Measurements from ENCODE around the gene PEAK3. TPM values are rescaled to one million over a fixed set of nuclear protein-coding genes. Genes with fewer than 3 reads are reported as not detected.

PEAK3 gene
- 0.01 TPM for polyA plus RNA-seq (2013, experiment 1 of 2)
- polyA plus RNA-seq (2013, experiment 2 of 2) = 0.01 TPM

- H2BK120ac ChIP-seq (ENCODE audit: low read depth, low read length) = no peak within 1 kb of the TSS
- H3K23ac ChIP-seq (ENCODE audit: low read length) = no peak within 1 kb of the TSS
- peak within 1 kb of the TSS; percentile 48 for H3K4me2 ChIP-seq (ENCODE audit: low read length)
- DNase-seq = peak; percentile 81
- H2AK5ac ChIP-seq (ENCODE audit: low read length) = no peak within 1 kb of the TSS
- no peaks in the 10 kb centered on the region for H3K27me3 ChIP-seq (ENCODE audit: insufficient read depth, low read length, poor library complexity)
- peak within 1 kb of the TSS; percentile 5 for H3K18ac ChIP-seq (ENCODE audit: low read length)
- H2BK5ac ChIP-seq (ENCODE audit: low read length) = no peak within 1 kb of the TSS
- WGBS (ENCODE audit: extremely low coverage, insufficient coverage, low lambda C conversion rate) = no CpG with 5 or more reads among the region's 41 CpGs
- no peak within 1 kb of the TSS for H4K8ac ChIP-seq (ENCODE audit: low read depth, low read length)
- no peak within 1 kb of the TSS for H3K4ac ChIP-seq (ENCODE audit: low read depth, low read length)
- no peaks in the 10 kb centered on the region for H3K36me3 ChIP-seq (ENCODE audit: control insufficient read depth, insufficient read depth, low read length)
- no peak within 1 kb of the TSS for H3K4me3 ChIP-seq (ENCODE audit: low read length)
- H2BK15ac ChIP-seq (replicated peaks; ENCODE audit: low read depth) = no peak within 1 kb of the TSS
- no peaks in the 10 kb centered on the region for H3K4me1 ChIP-seq (ENCODE audit: control insufficient read depth, low read depth, low read length)
- H3K9ac ChIP-seq (ENCODE audit: low read length) = peak within 1 kb of the TSS; percentile 51
- H3K79me2 ChIP-seq (ENCODE audit: control insufficient read depth, insufficient read depth, low read length) = no peaks in the 10 kb centered on the region
- no peak within 1 kb of the TSS for H4K5ac ChIP-seq (ENCODE audit: low read length)
- H3K79me1 ChIP-seq (ENCODE audit: low read length) = no peaks in the 10 kb centered on the region
- H3K56ac ChIP-seq (ENCODE audit: low read length) = peak within 1 kb of the TSS; percentile 67
- H3K27ac ChIP-seq (ENCODE audit: low read depth, low read length) = no peak within 1 kb of the TSS
Observed at GRCh38 chr19:2282062-2282861, at the start of gene PEAK3. TSS of gene PEAK3 (minus strand) at chr19:2282175. CDS start at chr19:2280931, 1,244 bp downstream.

- Histone ChIP-seq H3K23ac (ENCODE audit: low read length) (no peak overlapping the region), H2BK5ac (ENCODE audit: low read length) (no peak overlapping the region), H3K4me3 (ENCODE audit: low read length) (no peak overlapping the region), H3K27me3 (ENCODE audit: insufficient read depth, low read length, poor library complexity) (no peaks in the 10 kb centered on the region), H3K79me2 (ENCODE audit: control insufficient read depth, insufficient read depth, low read length) (peaks cover 53% of the 10 kb centered on the region), H3K56ac (ENCODE audit: low read length) (peak overlapping the region; percentile 15), H3K4me1 (ENCODE audit: control insufficient read depth, low read depth, low read length) (peaks cover 2% of the 10 kb centered on the region), H2BK120ac (ENCODE audit: low read depth, low read length) (no peak overlapping the region), H4K8ac (ENCODE audit: low read depth, low read length) (no peak overlapping the region), H3K79me1 (ENCODE audit: low read length) (peaks cover 32% of the 10 kb centered on the region), H2BK15ac (replicated peaks; ENCODE audit: low read depth) (no peak overlapping the region), H3K18ac (ENCODE audit: low read length) (no peak overlapping the region), H3K36me3 (ENCODE audit: control insufficient read depth, insufficient read depth, low read length) (peaks cover 2% of the 10 kb centered on the region), H3K4me2 (ENCODE audit: low read length) (no peak overlapping the region), H4K5ac (ENCODE audit: low read length) (no peak overlapping the region), H3K9ac (ENCODE audit: low read length) (no peak overlapping the region), H3K4ac (ENCODE audit: low read depth, low read length) (no peak overlapping the region), H3K27ac (ENCODE audit: low read depth, low read length) (no peak overlapping the region), H2AK5ac (ENCODE audit: low read length) (no peak overlapping the region)
- WGBS (ENCODE audit: extremely low coverage, insufficient coverage, low lambda C conversion rate) = no CpG with 5 or more reads among the region's 20 CpGs
- DNase-seq = no peak
Observed at GRCh38 chr19:2330632-2331284, 48.8 kb upstream of the PEAK3 start.

- Histone ChIP-seq H4K5ac (ENCODE audit: low read length) (no peak overlapping the region), H2BK5ac (ENCODE audit: low read length) (no peak overlapping the region), H2BK15ac (replicated peaks; ENCODE audit: low read depth) (no peak overlapping the region), H3K4me2 (ENCODE audit: low read length) (no peak overlapping the region), H3K4me1 (ENCODE audit: control insufficient read depth, low read depth, low read length) (peaks cover 2% of the 10 kb centered on the region), H2BK120ac (ENCODE audit: low read depth, low read length) (no peak overlapping the region), H3K4me3 (ENCODE audit: low read length) (no peak overlapping the region), H3K36me3 (ENCODE audit: control insufficient read depth, insufficient read depth, low read length) (peaks cover 2% of the 10 kb centered on the region), H3K79me1 (ENCODE audit: low read length) (peaks cover 32% of the 10 kb centered on the region), H3K18ac (ENCODE audit: low read length) (no peak overlapping the region), H4K8ac (ENCODE audit: low read depth, low read length) (no peak overlapping the region), H2AK5ac (ENCODE audit: low read length) (no peak overlapping the region), H3K4ac (ENCODE audit: low read depth, low read length) (no peak overlapping the region), H3K79me2 (ENCODE audit: control insufficient read depth, insufficient read depth, low read length) (peaks cover 54% of the 10 kb centered on the region), H3K27me3 (ENCODE audit: insufficient read depth, low read length, poor library complexity) (no peaks in the 10 kb centered on the region), H3K23ac (ENCODE audit: low read length) (no peak overlapping the region), H3K9ac (ENCODE audit: low read length) (no peak overlapping the region), H3K27ac (ENCODE audit: low read depth, low read length) (no peak overlapping the region), H3K56ac (ENCODE audit: low read length) (no peak overlapping the region)
- no peak for DNase-seq
- no CpG with 5 or more reads among the region's 10 CpGs for WGBS (ENCODE audit: extremely low coverage, insufficient coverage, low lambda C conversion rate)
Observed at GRCh38 chr19:2330255-2330631, 48.3 kb upstream of the PEAK3 start.

- Histone ChIP-seq H3K27me3 (ENCODE audit: insufficient read depth, low read length, poor library complexity) (no peaks in the 10 kb centered on the region), H2BK15ac (replicated peaks; ENCODE audit: low read depth) (no peak overlapping the region), H3K36me3 (ENCODE audit: control insufficient read depth, insufficient read depth, low read length) (peaks cover 2% of the 10 kb centered on the region), H3K4me2 (ENCODE audit: low read length) (peak overlapping the region; percentile 77), H3K4me3 (ENCODE audit: low read length) (no peak overlapping the region), H2BK120ac (ENCODE audit: low read depth, low read length) (no peak overlapping the region), H3K56ac (ENCODE audit: low read length) (peak overlapping the region; percentile 97), H3K18ac (ENCODE audit: low read length) (no peak overlapping the region), H3K9ac (ENCODE audit: low read length) (peak overlapping the region; percentile 98), H3K4ac (ENCODE audit: low read depth, low read length) (no peak overlapping the region), H3K79me1 (ENCODE audit: low read length) (peaks cover 34% of the 10 kb centered on the region), H3K27ac (ENCODE audit: low read depth, low read length) (no peak overlapping the region), H3K79me2 (ENCODE audit: control insufficient read depth, insufficient read depth, low read length) (peaks cover 54% of the 10 kb centered on the region), H2BK5ac (ENCODE audit: low read length) (no peak overlapping the region), H4K8ac (ENCODE audit: low read depth, low read length) (no peak overlapping the region), H3K23ac (ENCODE audit: low read length) (no peak overlapping the region), H3K4me1 (ENCODE audit: control insufficient read depth, low read depth, low read length) (peaks cover 2% of the 10 kb centered on the region), H2AK5ac (ENCODE audit: low read length) (no peak overlapping the region), H4K5ac (ENCODE audit: low read length) (no peak overlapping the region)
- DNase-seq = no peak
- no CpG with 5 or more reads among the region's 13 CpGs for WGBS (ENCODE audit: extremely low coverage, insufficient coverage, low lambda C conversion rate)
Observed at GRCh38 chr19:2329501-2329916, 47.5 kb upstream of the PEAK3 start.

GRCh38 chr19:2329149-2329478, 47.1 kb upstream of the PEAK3 start:
- H2AK5ac ChIP-seq (ENCODE audit: low read length) = no peak overlapping the region
- WGBS (ENCODE audit: extremely low coverage, insufficient coverage, low lambda C conversion rate) = no CpG with 5 or more reads among the region's 16 CpGs
- H3K9ac ChIP-seq (ENCODE audit: low read length) = peak overlapping the region; percentile 98
- H3K79me2 ChIP-seq (ENCODE audit: control insufficient read depth, insufficient read depth, low read length) = peaks cover 54% of the 10 kb centered on the region
- peak overlapping the region; percentile 81 for H3K4ac ChIP-seq (ENCODE audit: low read depth, low read length)
- H3K4me3 ChIP-seq (ENCODE audit: low read length) = peak overlapping the region; percentile 99
- H4K8ac ChIP-seq (ENCODE audit: low read depth, low read length) = no peak overlapping the region
- H3K23ac ChIP-seq (ENCODE audit: low read length) = peak overlapping the region; percentile 99
- H2BK5ac ChIP-seq (ENCODE audit: low read length) = no peak overlapping the region
- peak overlapping the region; percentile 77 for H3K4me2 ChIP-seq (ENCODE audit: low read length)
- peaks cover 2% of the 10 kb centered on the region for H3K4me1 ChIP-seq (ENCODE audit: control insufficient read depth, low read depth, low read length)
- H3K27me3 ChIP-seq (ENCODE audit: insufficient read depth, low read length, poor library complexity) = no peaks in the 10 kb centered on the region
- H2BK15ac ChIP-seq (replicated peaks; ENCODE audit: low read depth) = no peak overlapping the region
- peak overlapping the region; percentile 63 for H3K18ac ChIP-seq (ENCODE audit: low read length)
- peak overlapping the region; percentile 97 for H3K56ac ChIP-seq (ENCODE audit: low read length)
- H4K5ac ChIP-seq (ENCODE audit: low read length) = no peak overlapping the region
- H2BK120ac ChIP-seq (ENCODE audit: low read depth, low read length) = no peak overlapping the region
- no peak for DNase-seq
- H3K36me3 ChIP-seq (ENCODE audit: control insufficient read depth, insufficient read depth, low read length) = peaks cover 2% of the 10 kb centered on the region
- H3K79me1 ChIP-seq (ENCODE audit: low read length) = peaks cover 31% of the 10 kb centered on the region
- H3K27ac ChIP-seq (ENCODE audit: low read depth, low read length) = no peak overlapping the region

All from mesendoderm (in vitro differentiated cells).